ENCODE results near the gene HMX3.
"Not testable (repeated sequence)": the region's sequence is repeated elsewhere in the genome, so short reads cannot be mapped to it uniquely, and the experiment has no call there.

GRCh38 chr10:123171616-123172015 lies 35.8 kb downstream of the HMX3 start:
- TF ChIP-seq CTCF, EZH2phosphoT487 (IDR thresholded peaks at IDR 0.05; ENCODE audit: low read length): not testable (repeated sequence)

Measured in MM.1S (cell line).